ENCODE results near the gene SEC14L3.

Gene SEC14L3

DNA sequence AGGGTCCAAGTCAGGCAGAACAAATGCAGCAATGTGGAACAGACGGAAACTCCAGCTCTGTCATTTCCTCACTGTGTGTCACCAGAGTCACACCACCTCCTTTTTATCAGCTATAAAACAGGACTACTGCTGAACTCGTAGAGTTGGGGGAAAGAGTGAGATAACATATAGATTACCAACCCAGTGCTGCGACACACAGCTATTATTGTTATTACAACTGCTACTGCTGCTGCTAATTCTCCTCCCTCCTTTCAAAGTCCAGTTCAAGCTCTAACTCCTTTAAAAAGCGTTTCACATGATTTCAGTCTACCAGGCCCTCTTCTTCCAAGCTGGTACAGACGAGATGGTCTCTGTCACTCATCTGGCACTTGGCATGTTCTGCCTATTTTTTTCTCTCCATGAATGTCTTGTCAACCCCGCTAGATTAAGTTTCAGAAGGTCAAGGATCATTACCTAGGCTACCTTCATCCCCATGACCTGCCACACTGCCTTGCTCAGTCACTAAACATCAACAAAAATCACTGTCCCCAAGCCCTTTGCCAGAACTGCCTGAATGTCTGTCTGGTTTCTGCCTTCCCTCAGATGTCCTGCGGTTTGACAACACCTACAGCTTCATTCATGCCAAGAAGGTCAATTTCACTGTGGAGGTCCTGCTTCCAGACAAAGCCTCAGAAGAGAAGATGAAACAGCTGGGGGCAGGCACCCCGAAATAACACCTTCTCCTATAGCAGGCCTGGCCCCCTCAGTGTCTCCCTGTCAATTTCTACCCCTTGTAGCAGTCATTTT lies 49.9 kb downstream of the SEC14L3 start:
- no peak for DNase-seq

GRCh38 chr22:30420347-30421125 lies 51.3 kb downstream of the SEC14L3 start:
- no peak for DNase-seq

DNA sequence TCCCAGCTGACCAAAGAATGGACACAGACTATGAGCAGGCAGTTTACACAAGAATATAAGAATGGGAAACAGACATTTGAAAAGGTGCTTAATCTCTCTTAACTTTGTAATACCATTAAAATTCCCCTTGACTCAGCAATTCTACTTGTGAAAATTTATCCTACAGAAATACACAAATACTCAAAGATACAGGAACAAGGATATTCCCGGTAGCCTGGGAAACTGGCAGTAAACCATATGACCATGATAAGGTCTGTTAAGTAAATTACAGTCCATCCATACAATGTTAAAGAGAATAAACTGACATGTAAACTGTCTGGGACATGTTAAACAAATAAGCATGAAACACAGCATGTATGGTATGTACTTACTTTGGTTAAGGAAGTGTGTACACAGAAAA lies 55.0 kb downstream of the SEC14L3 start:
- DNase-seq: no peak

- DNase-seq: no peak
Observed at GRCh38 chr22:30416403-30416802, 55.4 kb downstream of the SEC14L3 start.

DNA sequence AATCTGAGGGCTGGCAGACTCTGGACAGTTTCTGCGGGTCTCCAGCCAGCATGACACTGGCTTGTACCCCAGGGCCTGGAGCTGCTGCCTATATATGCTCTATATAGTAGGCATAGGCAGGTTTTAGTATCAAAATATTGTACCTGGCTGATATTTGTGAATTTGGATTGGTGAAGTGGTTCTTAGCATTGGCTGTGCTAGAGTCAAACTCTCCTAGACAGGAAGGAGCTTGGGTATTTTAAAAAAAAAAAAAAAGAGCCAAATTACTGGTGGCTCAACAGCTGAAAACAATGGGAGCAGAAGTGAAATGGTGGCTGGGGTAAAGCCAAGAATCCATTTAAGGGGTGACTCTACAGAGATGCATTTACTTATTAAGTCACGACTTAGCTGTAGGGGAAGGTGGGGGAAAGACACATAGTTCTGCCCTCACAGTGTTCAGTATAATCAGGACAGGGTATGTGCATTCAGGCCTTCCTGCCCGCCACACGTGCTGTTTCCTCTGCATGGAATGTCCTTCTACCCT lies 57.2 kb downstream of the SEC14L3 start:
- DNase-seq: no peak

GRCh38 chr22:30413745-30414524 lies 57.9 kb downstream of the SEC14L3 start:
- no peak for DNase-seq

- DNase-seq: no peak
Observed at GRCh38 chr22:30413001-30413400, 58.8 kb downstream of the SEC14L3 start.

DNA sequence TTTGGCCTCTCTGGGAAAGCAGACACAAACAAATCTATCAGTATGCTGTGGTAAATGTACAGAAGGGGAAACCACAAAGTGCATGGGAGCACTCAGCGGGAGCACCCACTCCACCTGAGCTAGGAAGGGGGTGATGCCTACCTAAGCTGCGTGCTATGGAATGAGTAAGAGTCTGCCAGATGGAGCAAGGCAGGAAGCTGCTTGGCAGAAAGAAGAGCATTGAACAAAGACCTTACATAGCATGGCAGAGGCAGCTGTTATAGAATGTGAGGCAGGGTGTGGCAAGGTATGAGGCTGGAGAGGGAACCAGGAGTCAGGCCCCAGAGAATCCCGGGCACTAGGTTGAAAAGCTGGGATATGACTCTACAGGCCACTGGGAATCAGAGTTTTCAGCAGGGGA lies 60.0 kb downstream of the SEC14L3 start:
- DNase-seq: no peak

Data from eye (tissue), 1 donor.